Measurements from ENCODE around the gene CACNA2D1.

The CACNA2D1 gene

DNA sequence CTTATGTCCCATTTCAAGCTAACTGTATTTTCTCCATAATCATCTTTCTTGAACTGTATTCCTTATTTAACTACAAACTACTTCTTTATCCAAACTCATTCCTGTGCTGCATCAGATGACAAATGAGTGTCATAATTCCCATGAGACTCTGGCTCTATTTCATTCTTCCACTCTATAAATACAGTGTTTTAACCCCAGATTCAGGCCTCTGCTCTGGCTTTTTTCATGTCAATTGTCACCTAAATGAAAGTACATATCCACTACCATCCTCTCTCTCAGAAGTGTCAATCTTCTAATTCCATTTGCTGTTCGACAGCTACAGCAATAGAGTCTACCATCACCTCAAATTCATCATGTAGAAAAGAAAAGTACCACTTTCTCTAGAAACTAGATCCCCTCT, 172.7 kb downstream of the CACNA2D1 start:
- no peak for DNase-seq

DNA sequence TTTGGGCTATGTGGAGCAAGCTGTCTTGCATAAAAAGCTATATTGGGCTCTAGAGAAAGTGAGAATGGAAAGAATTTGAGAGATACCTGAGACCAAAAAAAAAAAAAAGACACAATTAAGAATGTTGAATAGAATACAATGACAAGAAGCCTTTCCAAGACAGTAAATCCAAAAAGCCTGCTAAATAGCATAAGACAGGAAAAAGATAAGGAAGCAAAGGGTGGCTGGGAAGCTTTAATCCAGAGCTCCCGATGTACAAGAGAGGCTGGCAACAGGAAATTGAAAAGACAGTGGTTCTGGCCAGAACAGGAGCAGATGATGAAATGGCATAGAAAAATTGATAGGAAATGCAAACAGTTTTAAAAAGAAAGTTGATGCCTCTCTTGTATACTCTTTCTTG, 174.9 kb downstream of the CACNA2D1 start:
- DNase-seq, result no peak

DNA sequence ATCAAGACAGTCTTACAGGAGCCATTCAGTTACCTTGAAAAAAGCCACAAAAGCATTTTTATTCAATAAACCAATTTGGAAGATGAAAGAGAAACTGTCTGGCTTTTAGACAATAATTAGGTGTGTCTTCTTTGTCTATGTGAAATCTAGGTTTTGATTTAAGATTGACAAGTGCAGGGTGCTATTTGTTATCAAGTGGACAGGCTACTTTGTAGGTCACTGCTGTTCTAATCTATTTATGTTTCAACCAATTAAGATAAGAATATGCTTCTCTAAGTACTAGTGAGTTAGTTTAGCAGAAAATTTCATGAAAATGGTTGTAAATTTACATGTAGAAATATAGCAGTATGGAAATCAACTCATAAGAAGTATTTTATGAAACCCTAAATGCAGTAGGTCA, 177.5 kb downstream of the CACNA2D1 start:
- no peak for DNase-seq

DNA sequence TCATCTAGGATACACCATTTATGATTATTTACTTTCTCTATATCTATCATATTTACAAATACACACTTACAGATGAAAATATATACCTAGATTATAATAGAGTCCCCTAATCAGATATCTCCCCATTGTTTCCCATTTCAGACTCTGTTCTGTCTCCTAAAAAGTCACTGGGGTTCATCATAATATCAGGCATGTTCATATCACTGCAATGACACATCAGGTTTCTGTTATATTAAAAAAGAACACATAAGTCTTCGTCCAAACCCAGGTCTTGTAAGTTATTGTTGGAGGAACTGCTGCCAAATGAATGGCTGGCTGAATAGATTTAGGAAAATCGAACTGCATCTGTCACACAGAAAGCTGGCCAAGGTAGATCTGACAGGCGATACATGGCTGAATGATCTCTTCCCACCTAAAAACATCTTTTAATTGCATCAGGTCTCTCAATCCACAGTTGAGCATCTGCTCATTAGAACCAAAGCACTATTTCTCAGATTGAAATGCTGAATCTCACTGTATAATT, 178.7 kb downstream of the CACNA2D1 start:
- no peak for DNase-seq

DNA sequence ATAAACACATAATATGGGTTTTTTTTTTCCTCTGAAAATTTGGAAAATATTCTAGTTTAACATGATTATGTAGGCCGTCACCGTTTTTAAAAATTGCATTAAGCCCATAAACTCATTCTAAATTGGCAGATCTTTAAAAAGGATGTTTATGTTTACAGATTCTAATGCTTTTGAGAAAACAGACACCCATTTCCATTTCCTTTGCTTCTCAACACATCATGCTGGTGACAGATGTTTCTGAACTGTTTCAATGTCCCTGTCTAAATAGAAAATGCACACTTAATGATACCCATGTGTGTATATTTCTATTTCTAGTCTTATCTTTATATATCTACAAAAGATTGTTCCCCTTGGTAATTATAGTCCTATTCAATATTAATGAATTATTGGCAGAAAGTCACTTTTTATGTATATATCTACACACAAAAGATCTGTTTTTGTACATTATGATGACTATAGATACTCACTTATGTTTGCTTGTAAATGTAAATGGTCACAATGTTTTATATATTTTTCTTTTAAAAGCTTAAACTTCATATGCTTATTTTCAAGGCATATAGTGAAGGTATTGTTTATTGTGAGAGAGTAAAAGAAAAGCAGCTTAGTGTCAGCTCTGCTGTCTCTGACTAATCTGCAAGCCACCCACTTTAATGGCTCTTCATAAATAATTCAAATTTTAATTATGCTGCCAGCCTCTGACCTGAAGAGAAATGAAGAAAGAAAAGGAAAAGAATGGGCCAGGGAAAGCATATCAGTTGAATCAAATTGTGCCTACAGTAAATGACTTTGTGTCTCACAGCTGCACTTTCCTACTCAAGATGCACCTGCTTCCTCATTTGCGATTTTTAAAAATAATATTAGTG, 179.4 kb downstream of the CACNA2D1 start:
- DNase-seq, result no peak

DNA sequence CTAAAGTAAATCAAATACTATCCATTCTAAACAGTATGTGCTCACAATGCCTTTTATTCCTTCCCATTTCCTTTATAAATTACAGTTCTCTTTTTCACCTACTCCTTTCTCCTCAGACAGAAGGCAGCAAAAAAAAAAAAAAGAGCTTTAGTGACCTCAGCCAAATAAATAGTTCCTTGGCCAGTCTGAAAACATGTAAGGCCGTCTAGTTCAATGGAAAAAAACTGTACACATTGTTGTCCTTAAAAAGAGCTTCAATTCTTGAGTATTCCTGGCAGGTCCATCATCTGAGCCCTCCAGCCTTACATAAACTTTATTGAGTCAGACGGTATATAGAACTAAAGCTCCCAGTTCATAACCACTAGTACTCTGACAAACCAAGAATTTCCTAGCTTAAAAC, 185.4 kb downstream of the CACNA2D1 start:
- no peak for DNase-seq

DNA sequence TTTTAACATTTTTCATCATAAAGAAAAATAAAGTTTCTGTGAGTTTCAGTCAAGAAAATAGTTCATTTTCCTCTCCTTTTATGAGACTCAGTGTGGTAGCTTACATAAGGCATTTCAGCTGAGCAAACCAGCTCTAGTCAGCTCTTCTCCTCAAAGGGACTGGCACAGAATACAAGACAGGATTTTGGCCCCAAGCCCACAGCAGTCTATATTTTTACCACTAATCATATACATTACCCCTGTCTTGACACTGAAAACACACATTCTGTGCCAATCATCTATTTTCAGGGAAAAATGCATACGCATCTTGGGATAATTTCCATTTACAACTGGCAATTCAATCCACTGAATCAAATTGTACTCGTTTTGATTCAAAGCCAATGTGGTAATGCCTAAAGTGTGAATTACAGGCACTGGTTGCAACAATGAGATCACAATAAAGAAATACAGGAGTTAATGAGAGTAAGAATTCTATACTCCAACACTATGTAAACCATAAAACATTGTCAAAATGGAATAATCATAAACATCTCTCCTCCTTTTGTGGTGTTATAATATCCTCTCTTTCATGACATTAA, 186.4 kb downstream of the CACNA2D1 start:
- DNase-seq, result no peak

DNA sequence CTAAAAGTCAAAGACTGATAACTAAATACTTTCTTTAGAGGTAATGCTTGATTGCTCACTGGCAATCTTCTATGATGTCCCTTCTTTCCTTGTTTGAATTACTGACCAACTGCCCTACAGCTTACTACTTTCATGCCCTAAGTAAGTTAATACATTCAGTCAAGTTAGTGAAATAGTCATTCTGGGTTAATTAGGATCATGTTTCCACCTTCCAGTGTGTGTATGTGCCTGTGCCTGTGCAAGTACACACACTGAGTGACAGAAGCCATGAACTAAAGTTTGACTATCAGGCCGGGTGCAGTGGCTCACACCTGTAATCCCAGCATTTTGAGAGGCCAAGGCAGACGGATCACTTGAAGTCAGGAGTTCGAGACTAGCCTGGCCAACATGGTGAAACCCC, 187.9 kb downstream of the CACNA2D1 start:
- no peak for DNase-seq

DNA sequence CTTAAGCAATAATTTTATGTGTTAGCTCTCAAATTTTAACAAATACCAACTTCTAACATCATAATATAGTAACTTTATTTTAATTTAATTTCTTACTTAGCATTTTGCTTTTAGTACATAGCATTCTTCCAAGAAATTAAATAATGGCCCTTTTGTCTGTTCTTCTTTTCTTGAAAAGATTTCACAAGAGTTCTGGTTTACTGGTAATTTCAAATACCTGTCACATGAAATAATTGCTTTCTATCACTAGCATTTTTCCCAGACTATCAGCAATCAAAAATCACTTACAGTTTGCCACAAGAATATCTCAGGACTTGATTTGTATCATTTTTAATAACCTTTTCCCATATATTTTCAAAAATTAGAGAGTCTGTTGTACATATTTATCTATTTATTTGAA, 193.0 kb downstream of the CACNA2D1 start:
- DNase-seq, result no peak

DNA sequence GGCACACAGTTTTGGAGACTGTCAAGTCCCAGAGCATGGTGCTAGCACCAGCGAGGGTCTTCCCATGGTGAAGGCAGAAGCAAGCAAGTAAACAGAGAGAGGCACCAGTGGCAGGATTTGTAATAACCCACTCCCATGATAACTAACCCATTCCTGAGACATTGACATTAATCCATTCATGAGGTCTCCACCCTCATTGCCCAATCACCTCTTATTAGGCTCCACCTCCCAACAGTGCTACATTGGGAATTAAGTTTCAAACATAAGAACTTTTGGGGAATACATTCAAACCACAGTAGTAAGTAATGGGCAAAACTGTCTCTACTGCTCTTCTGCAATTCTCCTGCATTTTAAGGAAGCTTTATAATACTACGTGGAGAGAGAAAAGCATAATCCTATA, 193.6 kb downstream of the CACNA2D1 start:
- no peak for DNase-seq

DNA sequence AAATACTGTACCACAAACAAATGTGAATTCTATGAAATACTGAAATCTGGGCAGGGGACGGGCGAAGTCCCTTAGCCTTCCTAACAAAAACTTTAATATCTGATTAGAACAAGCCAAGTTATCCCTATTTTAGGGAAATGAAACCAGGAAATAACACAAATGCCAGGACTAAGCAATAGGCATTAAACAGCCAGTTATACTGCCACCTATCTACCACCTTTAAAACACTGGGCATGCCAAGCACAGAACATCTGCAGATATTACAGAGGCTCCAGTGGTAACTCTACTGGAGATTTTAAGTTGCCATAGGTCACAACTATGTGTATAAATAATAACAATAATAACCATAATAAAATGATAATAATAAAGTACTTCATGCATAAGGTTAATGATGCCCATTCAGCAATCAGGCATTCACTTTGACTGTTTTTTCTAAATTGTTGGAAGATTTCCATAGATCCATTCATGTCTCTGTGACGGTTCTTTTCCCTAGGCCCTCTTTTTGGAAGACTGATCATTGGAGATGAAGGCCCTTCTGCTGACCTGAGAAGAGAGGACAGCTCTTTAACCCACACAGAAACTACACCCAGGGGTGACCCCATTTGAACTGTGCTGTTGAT, 195.7 kb downstream of the CACNA2D1 start:
- DNase-seq, result no peak

DNA sequence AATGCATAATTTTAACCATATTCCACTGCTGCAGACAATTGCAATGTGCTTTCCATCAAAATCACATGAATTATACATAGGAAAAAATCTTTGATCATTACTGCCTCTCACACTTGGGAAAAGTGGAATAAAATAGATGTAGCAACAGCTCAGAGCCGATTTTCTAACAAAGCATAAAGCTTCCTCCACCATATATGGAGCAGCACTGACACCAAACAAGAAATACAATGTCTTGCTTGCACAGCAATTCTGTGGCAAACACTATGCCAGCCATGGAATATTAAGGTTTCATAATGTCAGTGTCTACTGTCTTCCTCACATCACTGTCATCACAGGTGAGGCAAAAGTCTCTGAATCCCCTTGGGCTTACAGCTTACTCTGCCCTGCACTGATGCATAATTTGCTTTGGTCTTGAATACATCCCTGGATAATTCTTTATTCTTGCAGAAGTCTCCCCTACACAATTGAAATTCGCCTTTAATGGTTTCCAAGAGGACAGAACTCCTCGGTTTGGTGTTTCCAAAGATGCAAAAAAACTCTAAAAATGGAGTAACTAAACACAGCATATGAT, 198.5 kb downstream of the CACNA2D1 start:
- no peak for DNase-seq

DNA sequence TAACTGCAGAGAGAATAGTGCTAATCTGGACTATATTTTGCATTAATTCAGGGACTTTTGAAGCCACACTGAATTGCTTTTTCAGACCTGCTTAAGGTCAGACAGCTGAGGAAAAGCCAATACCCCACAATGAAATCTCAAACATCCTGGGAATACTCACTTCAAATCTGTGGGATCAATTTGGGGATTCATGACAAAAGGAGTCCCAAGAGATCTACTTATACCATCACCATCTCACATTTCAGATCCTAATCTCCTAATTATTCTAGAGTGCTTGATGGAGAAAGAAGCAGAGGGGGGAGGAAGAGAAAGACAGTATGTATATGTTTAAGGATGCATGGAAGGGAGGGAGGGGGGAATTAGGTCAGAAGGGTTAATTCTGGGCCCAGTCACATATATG, 202.2 kb downstream of the CACNA2D1 start:
- DNase-seq, result no peak

DNA sequence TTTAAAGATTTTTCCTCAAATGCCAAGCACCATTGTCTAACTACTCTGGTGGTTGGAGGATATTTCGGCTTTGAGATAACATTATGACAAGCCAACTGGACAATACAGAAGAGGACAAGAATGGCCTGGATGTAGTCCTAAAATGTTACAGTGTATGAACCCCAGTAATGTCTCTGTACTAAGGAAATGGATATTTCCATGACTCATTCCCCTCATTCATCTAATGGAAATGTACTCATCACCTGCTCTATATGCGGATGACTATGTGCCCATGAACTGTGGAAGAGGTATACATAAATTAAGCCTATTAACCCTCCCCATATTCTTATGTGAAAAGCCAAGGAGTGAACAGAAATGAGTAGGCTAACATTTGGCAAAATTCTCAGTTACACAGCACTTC, 207.9 kb downstream of the CACNA2D1 start:
- no peak for DNase-seq

DNA sequence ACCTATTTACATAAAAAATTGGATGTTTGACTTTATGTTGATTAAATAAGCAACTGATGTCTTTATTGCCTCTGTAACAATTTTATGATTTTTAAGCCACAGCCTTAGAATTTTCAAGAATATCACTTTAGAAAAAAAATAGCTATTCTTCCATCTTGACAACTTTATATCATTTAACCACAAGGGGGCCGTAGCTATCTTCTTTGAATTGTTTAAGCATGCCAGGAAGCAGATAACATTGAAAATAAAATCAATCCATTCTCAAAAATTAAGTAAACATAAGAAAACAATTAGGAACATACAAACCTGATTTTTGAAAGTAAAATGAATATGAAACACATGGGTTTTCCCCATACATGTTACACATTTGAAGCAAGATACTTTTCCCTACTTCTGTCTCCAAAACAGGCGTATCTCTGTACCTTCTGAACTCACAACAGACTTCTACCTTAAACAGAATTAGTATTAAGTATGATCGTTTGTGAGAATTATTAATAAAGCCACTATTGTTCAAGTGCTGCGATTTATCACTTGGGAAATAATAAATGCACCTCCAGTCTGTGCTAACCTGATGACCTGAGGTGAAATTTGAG, 209.0 kb downstream of the CACNA2D1 start:
- no peak for DNase-seq

DNA sequence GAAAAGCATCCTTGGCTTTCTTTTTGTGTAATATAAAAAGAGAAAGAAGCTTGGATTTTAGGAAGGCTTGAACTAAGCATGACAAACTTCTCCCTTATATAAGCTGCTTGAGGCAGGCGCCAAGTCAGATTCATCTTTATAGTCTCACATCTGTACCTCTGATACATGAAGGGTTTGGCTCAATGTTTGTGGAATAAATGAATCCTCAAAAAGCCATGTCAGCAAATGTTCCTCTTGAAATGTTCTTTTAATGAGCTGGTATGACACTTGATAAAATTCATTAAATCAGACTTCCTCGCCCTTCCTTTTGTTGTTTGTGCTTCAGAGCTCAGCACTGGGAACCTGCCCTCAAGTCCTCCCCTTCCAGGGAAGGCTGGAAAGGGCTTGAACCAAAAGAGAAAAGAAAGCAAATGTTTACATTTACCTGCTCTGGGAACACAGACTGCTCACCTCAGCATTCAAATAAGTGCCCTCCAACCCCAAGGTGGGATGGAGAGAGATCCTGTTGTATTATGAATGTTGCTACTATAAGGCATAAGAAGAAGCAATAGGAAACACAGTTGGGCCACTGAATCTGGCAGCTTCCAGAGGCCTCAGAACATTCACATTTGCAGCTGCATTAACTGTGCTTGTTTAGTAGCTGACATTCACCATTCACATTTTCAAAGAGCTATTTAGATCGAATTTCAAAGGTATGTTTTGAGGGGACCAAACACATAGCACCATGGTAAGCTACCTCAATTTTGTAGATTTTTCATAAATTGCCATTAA, 212.6 kb downstream of the CACNA2D1 start:
- DNase-seq, result no peak

DNA sequence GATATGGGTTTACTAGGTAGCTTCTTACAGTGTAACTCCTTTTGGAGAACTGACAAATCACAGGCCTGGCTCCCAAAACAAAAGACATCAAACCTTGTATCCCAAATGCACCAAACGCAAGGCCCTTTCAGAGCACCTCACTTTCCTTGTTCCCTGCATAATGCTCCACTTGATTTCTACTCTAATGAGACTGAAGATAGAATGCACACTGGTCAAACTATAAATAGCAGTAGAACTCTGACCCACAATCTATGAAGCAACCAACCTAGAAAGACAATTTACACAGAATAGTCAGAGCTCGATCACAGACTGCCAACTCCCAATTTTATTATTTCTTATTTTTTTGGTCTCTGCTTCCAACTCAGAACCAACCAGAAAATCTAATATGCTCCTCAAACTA, 214.4 kb downstream of the CACNA2D1 start:
- DNase-seq, result no peak

DNA sequence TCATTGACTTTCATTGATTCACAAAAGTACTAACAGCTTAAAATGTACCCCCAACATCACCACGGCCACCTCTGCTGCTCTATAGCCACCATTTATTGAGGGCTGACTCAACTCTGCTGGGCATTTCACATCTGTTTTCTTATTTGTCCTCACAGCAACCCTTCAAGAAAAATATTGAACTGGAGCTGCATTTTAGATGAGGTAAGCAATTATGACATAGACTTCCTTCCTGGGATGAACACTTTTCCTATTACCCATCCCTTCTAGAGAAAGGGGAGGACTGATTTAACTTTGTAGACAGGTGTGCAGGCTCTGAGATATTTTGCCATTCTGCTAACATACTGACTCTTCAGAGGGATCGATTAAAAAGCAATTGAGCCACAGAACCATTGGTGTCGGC, 217.4 kb downstream of the CACNA2D1 start:
- DNase-seq, result no peak

DNA sequence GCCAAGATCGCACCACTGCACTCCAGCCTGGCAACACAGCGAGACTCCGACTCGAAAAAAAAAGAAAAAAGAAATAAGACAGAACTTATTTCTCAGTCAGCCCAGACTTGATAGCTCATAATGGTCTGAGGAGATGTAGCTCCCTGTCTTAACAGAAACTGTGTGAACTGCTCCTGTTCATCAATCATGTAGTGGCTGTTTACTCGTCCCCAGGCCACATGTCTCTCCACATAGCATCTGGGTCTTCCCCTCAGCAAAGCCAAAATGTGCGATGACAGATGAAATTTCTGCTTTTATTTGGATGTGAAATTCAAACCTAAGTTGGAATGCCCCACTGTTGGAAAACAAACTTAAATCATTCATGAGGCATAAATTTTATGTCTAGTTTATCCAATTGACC, 219.0 kb downstream of the CACNA2D1 start:
- no peak for DNase-seq

DNA sequence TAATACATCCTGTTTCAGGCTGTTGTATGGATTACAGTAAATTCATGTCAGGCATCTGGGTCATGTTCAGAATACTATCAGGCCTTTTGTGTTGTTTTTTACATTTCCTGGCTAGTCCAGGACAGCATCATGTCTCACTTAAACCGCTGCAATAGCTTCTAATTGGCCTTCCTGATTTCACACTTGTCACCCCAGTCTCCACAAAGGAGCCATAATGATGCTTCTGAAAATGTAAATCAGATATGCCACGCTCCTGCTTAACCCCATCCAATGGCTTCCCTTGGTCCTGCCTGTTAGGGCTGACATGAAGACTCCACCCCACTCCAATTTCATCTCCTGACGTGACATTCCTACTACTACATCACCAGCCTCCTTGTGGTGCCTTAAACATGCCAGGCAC, 220.0 kb downstream of the CACNA2D1 start:
- DNase-seq, result no peak

DNA sequence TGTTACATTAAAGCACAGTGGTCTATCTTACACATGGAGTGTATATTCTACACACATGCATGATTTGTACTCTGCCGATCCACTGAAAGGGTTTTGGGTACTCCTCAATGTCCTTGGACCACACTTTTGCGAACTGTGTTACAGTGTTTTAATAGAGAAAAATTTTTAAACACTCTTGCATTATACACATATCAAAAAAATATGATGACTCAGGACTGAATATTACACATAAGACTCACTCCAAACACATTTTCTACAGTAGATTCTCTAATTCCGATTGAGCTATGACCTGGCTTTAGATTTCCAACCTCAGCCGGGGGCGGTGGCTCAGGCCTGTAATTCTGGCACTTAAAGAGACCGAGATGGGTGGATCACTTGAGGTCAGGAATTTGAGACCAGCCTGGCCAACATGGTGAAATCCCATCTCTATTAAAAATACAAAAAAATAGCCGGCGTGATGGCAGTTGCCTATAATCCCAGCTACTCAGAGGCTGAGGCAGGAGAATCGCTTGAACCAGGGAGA, 222.4 kb downstream of the CACNA2D1 start:
- DNase-seq, result no peak

DNA sequence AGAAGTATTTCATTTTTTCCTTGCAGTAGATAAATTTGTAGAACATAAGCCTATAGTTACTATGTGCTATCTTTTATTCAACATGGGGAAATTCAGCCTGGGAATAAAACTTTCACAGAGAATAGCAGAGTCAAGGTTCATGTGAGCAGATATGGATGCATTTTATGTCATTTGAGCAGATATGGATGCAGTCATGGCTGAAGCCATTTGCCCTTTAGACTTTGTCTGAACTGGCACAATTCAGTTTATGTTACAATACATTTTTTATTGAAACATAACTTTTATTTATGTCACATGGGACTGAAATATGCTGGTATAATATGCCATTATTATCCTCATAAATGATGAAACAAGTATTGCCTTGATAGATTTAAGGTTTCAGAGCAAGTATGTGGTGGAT, 231.1 kb downstream of the CACNA2D1 start:
- no peak for DNase-seq
